Daoy (cell line): ENCODE results near the gene NFIB. TPM values are rescaled to one million over a fixed set of nuclear protein-coding genes. Genes with fewer than 3 reads are reported as not detected.
A peak's percentile ranks its signal among the peaks of the same experiment; 100 is the strongest.

Source experiments
- DNase-seq: peaks from one replicate; pipeline ENCODE4 v3.0.0-alpha.2; 2015; ENCODE audit warnings: low read depth
- total RNA-seq: library from RNA; depleted of rRNA; stranded (reverse); fragments of >200 nt; shearing (Covaris generic); gene quantifications from 2 replicates; pipeline ENCODE4 v1.2.3, GENCODE V29; 2014

The NFIB gene
- total RNA-seq, 1 experiment from 2014 or later, result 19.4 TPM

DNA sequence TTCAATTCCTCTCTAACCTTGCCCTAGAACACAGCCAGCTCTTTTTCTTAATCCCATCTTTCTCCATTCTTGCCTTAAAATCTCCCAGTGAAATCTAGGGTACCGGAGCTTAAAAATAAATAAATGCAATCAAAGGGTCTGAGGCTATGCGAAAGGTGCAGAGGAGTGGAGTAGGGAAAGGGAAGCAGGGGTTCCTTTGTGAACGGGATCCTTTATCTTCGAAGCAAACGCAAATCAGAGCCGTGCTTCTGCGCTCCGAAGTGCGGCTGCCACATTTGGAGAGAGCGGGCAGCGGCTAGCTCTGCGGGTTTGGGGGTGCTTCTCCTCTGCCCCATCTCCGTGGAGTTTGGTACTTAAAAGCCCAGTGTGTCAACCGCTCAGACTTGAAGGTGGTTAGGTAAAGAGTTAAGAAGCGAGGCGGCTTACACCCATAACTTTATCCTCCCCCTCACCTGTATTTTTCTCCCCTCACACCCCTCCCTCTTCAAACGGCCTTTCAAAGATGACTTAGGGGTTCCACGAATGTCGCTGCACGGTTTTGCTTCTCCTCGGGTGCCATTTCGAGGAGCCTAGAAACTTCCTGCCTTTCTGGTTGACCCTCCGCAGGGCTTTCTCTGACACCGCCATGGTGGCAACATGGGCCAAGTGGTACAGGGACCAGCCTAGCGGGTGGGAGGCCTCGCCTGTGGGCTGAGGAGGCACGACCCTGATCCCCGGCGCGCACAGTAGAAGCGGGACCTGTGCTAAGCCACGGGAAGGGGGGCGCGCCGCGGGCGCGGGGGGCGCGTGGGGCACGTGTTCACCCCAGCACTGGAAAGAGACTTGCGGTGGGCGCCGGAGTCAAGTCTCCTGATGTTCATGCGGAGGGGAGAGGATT, 31.7 kb upstream of the NFIB start:
- no peak for DNase-seq

DNA sequence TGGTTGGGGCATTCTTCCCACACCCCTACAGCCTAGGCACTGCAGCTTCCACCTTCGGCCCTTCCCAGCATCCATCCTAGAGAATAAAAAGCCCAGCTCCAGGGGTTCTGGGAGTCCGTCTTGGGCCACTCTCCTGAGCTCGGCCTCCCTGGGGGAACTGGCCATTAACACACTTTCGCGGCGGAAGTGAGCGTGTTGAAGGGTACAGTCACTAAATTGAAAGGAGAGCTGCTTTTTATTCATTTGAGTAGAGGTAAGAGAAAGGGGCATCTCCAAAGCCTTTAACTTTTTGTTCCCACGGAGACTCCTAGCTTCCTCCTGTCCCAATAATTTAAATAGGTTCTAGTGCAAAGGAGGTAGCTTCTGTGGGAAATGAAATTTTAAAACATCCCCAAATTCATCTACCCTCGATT, 31.0 kb upstream of the NFIB start:
- DNase-seq, result no peak

DNA sequence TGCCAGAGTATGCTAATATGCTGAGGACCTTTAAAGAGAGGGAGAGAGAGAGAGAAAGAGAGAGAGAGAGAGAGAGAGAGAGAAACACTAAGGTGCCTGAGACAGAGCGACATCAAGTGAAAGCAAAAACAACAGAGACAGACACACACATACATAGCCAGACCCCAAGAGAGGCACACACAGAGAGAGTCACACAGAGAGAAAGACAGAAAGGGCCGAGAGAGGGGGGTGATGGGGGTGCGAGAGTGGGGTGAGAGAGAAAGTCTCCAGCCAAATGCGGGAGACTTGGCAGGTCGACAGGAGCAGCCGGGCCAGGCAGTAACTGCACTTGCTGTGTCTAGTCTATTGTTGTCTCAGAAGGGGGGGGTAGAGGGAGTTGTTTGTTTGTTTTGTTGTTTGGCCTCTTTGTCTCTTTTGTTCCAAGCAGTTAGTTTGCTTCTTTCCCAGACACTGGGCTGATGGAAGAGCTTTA, 30.1 kb upstream of the NFIB start:
- DNase-seq, result no peak

DNA sequence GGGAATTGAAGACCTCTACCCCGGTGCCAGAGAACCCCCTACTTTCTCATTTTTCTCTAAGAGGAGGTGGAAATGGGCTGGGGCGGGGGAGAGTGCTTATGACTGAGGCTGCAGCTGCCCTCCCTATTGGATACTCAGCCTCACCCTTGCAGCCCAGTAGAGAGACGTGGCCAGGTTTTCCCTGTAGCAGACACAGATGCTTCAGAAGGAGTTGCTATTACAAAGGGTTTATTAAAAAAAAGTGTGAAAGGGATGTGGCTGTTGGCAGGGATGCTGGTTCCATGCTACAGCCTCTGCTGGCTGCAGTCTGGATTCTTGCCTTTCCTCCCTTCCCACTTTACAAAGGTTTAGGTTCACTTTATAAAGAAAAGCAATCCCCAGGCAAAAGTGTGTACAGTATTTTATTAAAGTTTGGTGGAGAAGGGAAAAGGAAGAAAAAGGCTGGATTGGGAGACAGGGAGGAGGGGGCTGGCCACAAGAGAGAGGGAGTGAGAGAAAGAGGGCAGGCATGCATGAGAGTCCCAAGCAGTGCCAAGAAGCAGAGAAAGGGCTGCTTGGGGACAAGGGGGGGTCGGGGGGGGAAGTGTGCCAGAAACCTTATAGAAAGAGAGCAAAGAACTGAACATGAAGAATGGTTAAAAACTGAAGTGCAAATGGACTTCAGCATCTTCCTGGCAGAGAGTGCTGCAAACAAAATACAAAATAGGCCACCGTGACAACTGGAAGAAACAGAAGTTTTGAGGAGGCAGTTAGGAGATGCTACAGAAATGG, 29.5 kb upstream of the NFIB start:
- no peak for DNase-seq

DNA sequence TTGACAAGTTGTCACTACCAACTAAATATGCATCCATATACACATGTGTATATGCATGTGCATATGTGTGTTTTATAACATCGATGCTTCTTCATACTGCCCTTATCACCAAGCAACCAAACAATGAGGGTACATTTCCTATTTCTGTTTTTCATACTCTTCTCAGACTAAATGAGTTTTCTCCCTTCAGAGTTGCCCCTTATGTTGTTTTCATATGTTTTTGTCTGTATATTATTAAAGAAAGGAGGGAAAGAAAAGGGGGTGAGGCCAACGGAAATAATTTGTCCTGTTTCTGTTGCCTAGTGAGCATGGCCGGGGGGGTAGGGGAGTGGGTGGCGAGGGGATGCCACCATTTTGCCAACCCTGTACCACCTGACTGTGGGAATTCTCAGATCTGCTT, 28.8 kb upstream of the NFIB start:
- DNase-seq, result no peak

DNA sequence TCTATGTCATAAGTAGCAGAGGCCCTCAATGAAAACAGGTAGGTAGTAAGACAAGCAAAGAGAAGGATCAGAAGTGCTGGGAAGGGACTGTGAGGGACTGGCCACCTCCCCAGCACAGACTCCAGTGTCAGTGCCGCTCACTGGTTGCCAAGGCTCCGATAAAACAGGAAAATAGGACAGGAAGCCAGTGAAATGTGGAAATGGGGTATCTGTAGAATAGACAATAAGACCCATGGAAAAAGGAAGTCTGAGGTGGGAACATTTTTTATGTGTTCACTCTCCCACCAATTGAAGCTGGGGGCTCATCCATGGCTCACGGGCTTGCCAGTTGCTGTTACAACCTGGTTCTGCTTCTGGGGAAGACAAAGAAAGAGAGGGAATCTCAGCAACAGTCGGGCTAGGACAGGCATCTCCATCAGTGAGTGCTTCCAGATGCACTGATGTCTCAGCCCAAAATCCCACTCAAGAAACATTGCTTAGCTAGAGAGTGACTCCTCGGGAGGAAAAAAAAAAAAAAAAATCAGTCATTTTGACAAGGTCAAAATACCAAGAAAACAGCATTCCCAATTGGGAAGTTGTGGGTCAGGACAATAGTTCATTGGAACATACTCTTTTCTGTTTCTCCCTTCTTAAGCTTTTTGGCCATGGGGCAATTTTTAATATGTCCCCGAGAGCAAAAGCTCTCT, 27.6 kb upstream of the NFIB start:
- no peak for DNase-seq

DNA sequence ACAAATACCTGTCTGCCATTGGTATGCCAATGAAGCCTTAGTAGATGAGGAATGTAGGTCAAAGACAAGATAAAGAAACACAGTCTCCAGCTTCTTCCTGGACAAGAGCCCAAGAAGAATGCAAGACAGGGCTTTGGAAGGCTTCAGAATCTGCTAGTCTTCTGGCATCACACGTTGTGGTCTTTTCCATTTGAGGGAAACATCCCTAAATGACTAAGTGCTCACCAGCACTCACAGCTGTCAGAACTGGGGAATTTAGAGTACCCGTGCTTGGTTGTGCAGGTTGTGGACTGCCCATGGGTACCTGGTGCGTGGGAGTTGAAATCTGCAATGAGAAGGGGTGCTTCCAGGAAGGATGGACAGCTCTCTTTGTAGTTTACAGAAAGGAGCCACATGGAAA, 27.1 kb upstream of the NFIB start:
- DNase-seq, result no peak

DNA sequence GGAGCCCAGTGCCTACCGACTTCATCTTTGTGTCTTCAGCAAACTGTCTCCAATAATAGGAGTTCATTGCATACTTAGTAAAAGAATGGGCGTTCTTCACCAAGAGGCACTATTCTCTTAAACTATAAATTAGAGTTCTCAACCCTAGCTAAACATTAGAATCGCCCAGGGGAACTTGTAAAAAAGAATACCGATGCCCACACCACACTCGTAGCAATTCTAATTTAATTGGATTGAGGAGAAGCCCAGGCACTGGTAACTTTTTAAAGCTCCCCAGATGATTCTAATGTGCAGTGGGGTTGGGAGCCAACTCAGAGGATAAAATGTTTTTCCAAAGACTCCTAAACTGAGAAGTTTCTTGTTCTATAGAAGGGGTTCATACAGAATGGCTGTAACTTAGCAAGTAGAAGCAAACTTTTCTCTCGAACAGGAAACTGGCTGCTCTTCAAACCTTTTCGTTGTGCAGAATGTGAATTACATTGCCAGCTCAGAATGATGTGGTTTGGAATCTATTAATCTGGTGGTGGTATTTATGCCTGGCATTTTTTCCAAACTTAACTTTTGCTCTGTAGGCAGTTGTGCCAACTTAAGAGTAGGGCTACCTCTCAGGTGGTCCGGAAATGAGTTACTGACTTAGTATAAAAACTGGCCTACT, 26.4 kb upstream of the NFIB start:
- no peak for DNase-seq

DNA sequence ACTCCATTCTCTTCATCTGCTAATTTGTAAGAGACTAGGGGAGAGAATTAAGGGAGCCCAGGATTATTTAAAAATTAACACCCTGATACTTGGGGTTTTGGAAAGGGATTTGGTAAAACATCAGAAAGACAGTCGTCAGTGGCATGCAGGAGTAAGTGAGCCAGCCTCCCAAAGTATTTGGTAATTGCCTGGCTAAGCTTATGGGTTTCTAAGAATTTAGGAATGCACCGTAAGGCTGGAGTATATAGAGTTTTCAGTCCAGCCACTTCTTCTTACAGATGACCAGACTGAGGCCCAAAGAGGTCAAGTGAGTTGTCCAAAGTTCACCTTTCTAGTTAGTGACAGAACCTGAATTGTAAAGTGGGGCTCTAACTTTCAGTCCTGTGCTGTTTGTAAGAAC, 25.8 kb upstream of the NFIB start:
- no peak for DNase-seq

DNA sequence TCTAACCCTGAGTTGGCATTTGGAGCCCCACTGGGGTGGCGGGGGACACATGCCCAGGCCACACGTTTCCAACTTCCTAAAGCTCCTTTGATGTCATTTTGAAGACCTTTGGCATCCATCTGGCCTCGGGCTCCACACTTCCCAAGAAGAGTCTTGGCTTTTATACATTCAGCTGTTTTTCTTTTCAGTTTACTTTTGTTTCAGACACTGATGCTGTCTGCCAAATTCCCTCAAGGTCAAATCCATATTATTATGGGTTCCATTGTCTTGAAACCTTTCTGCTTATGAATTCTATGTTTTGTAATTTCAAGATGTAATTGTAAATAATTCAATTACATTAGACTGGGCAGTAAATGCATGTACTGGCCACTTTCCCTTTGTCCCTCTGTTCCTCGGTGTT, 23.7 kb upstream of the NFIB start:
- no peak for DNase-seq

DNA sequence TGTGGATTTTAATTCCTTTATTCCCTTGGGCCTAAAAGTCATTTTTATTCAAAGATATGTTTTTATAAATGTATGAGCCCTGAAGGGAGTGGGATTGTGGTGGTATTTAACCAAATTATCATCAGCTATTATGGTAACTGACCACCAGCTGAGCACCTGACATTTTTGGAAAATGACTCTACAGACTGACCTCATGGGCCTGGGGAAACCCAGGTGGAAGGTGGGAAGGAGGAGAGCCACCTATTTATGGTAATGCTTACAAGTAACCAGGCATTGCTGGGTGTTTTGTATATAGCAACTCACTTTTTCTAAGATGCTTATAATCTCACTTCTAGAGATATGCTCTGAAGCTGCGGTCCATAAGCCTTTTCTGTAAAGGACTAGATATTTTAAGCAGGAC, 22.3 kb upstream of the NFIB start:
- no peak for DNase-seq

DNA sequence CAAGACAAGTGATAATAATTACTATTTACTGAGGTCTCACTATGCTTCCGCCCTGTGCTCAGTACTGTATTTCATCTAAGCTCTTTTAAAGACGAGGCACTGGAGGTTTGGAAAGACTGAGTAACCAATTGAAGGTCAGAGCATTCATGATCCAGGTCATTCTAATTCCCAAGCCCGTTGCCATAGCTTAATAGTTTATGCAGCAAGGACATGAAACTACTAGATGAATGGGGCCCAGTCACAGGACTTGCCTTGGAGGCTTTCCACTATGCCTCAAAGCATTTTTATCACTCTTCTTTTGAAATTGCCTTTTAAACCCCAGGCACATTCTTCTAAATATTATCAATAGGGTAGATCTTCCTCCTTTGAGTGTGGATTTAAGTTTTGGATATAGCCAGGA, 17.2 kb upstream of the NFIB start:
- DNase-seq, result no peak

DNA sequence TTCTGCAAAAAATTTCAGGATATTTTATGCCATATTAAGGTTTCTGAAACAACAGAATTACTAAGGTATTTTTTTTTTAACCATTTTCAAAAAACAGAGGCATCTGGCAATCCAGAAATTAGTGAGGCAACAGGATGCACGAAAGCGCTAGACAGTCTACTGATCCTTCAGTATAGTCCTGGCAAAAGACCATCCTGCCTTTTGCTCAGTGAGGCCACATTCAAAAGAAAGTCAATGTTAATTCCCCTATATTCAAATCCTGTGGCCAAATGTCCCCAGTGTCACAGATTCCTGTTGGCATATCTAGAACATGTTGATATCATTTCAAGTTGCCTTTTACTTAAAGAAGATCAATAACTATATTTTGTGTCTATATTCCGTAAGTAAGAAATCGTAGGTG, 13.1 kb upstream of the NFIB start:
- no peak for DNase-seq

DNA sequence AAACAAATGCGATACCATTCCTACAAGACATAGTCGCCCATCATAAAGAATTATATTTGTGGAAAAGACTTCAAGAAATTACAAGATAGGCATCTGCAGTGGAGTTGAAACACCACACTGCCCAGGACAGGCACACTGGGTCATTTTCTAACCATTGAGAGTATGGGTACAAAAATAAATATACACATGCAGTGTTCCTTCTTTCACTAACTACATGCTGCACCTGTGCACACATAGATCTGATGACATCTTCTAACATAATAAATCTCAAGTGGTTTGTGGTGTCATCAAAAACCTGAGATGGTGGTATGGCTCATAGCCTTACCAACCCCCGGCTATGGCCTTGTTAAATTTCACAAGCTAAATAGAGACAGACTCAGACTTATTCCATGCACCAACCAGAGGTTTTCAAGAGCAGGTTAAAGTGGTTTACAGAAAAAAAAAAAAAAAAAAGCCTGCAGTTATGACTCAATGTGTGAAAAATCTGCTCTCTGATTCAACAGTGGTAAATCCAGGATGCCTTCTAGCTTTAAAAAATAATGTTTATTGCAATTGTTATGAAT, 12.4 kb upstream of the NFIB start:
- DNase-seq, result peak; percentile 92

DNA sequence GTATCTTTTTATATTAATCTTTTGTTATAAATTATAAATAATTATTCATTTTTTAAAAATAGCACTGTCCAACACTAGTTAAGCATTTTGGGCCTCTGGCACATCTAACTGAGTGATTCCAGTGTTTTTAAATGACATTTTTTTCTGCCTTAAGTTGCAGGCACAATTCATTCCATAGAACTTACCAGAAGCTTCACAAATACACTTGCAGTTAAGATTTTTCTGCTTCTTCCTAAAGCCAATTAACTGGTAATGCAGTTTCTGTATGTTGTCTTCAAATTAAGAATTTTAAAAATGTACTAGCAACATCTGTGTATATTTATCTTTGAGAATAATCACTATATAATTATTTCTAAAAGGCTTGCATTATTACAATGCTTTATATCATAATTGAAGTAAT, 11.2 kb upstream of the NFIB start:
- DNase-seq, result no peak

DNA sequence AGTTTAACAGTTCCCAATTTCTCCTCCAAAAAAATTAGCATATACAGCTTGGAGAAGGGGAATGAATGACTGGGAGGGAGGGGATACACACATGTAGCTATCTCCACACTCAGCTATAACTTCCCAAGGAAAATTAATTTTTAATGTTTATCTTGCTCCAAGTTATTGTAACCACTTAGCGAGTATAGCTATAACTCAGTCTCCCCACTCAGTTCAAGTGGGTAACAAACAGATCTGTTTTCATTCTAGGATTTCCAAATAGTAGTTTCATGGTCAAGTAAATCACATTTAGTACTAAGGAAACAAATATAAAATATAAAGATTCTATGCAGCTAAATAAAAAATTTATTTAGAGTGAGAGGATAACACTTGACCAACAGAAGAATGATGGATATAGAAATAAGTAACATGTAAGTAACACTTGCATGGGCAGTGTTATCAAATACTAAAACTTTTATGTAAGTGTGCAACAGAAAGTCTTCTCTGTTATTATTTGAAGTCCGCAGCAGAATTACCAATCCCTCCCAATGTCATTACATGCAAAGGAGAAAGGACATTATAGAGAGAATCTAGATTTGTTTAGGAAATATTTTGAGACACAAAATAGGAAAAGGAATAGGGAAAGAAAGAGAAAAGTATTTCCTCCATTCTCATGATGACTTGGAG, 10.2 kb upstream of the NFIB start:
- DNase-seq, result no peak

DNA sequence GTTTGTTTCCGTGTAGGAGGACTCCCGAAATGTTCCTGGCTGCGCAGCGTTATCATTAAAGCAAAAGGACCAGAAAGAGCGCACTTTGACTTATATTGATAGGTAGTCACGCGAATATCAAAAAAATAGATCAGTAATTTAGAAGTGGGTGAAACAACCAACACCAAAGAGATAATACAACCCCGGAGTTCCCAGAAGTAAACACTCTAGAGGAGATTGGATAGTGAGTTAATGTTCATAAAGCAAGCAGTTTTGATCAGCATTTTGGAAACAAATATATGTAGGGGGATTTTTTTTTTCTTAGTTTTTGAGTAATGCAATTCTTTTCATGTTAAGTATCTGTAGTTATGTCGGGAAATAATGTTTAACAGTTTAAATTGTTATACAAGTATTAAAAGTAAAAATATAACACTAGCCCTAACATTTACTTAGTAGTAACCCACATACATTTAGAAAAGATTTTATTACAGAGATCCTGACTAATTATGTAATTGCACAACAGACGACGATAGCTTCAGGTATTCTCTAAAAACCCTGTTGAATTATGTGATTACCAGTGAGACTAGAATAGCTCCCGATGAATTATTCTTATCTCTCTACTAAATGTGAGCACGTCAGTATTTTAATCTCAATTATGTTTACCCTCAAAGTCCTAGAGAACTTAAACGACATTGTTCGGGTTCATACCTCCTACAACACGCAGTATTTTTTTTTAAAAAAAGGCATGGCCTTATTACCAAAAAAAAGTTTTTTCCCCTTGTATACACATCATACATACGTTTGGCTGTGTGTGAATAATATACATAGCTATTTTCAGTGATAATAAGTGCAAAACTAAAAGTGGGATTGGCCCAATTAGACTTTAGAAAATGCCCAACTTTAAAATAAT, 9.4 kb upstream of the NFIB start:
- DNase-seq, result no peak

DNA sequence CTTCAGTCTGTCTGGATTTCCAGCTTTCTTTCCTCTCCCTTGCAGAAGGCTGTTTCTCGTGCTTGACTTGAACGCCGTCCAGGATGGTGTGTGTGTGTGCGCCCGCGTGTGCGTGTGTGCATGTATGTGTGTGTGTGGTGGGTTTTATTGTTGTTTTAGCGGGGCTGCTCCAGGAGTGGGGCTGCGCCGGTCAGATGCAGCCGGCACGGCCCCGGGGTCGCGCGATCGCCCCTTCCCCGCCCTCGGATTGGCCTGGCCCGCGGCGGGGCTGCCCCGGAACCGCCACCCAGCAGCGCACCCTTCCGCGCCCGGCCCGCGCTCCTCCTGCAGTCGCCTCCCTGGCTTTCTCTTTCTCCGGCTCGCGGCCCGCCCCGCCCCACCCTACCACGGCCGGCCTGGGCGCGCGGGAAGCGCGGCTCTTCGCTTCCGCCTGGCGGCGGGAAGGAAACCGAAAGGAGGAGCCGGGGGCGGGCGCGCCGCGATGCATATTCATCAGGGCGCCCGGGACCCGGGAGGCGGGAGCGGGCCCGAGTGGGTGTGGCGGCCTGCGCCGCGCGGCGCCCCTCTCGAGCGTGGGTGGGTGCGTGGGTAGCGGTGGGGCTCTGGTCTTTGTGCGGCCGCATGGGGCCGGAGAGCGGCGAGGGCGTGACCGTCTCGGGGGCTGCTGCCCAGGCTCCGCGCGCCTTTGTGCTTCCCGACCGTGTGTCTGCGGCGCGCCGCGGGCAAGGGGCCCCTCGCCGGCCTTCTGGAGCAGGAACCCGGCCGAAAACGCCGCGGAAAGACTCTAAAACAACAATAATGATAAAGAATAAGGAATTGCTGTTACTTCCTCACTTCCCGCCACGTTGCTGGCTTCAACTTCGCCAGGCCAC, 8.5 kb upstream of the NFIB start:
- DNase-seq, result peak; percentile 98

DNA sequence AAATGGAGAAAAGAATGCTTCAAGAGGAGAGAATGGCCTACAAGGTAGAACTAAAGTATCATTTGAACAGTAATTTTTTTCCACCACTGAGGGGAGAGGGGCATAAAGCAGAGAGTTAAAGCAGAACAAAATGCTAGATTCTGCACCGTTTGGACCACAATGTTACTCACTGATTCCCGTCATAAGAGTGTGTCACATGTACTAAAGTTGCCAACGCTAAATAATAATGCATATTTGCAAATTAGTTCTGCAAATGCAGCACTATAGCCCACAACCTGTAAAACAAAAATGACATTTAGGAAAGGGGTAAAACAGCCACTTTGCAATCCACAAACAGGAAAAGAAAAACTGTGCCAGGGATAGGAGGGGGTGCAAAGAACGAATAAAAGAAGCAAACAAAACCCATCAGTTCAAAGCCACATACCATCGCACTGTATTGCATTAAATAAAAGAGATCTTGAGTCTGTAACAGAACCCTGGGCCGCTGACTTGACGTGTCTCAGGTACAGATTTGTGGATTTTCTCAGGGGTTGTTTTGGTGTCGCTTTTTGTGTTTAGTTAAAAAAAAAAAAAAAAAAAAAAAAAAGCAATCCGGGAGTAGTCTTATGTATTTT, 7.7 kb upstream of the NFIB start:
- peak; percentile 41 for DNase-seq
